Smooth muscle cell (in vitro differentiated cells): ENCODE measurements around the gene ATOH8. TPM values are rescaled to one million over a fixed set of nuclear protein-coding genes. Genes with fewer than 3 reads are reported as not detected.
A peak's percentile ranks its signal among the peaks of the same experiment; 100 is the strongest.

ENCODE experiments used
- DNase-seq: peaks from one replicate; lab custom pipeline; 2025; ENCODE audit not compliant: unreplicated experiment; lab: John Stamatoyannopoulos, UW
- H2AFZ ChIP-seq: fragments of 200-600 bp; sonication (generic); 2 replicates; pipeline ENCODE4 v1.6.0; 2016; ENCODE audit warnings: antibody characterized with exemption, low read depth, mild to moderate bottlenecking
- H3F3A ChIP-seq: fragments of 200-600 bp; sonication (generic); 2 replicates; pipeline ENCODE4 v1.6.0; 2017; ENCODE audit warnings: antibody characterized with exemption, low read depth
- H3K27ac ChIP-seq: fragments of 200-600 bp; sonication (generic); 2 replicates; pipeline ENCODE4 v1.5.1; 2016; ENCODE audit warnings: low read depth, mild to moderate bottlenecking
- H3K27me3 ChIP-seq: fragments of 200-600 bp; sonication (generic); 2 replicates; pipeline ENCODE4 v1.6.1; 2016; ENCODE audit warnings: low read depth, mild to moderate bottlenecking
- H3K36me3 ChIP-seq: fragments of 200-600 bp; sonication (generic); 2 replicates; pipeline ENCODE4 v1.5.1; 2016; ENCODE audit warnings: low read depth
- H3K4me1 ChIP-seq: fragments of 200-600 bp; sonication (generic); 2 replicates; pipeline ENCODE4 v1.5.1; 2016; ENCODE audit warnings: low read depth
- H3K4me2 ChIP-seq: fragments of 200-600 bp; sonication (generic); 2 replicates; pipeline ENCODE4 v1.6.0; 2016; ENCODE audit warnings: mild to moderate bottlenecking
- H3K4me3 ChIP-seq: fragments of 200-600 bp; sonication (generic); 2 replicates; pipeline ENCODE4 v1.5.1; 2016; ENCODE audit warnings: mild to moderate bottlenecking
- H3K79me2 ChIP-seq: fragments of 200-600 bp; sonication (generic); 2 replicates; pipeline ENCODE4 v1.6.0; 2016; ENCODE audit warnings: low read depth, mild to moderate bottlenecking
- H3K9ac ChIP-seq: fragments of 200-600 bp; sonication (generic); 2 replicates; pipeline ENCODE4 v1.6.0; 2016; ENCODE audit warnings: low read depth
- H3K9me3 ChIP-seq: fragments of 200-600 bp; sonication (generic); replicated peaks from 2 replicates; pipeline ENCODE4 v1.5.1; 2016; ENCODE audit warnings: low read depth
- H4K20me1 ChIP-seq: fragments of 200-600 bp; sonication (generic); 2 replicates; pipeline ENCODE4 v1.6.0; 2016; ENCODE audit warnings: low read depth
- WGBS: methylation state at CpG from one replicate; pipeline ENCODE4 v1.1.7; 2016; ENCODE audit warnings: low lambda C conversion rate; 5-methylcytosine and 5-hydroxymethylcytosine counted together
- polyA plus RNA-seq: library from polyadenylated mRNA; unstranded; fragments of >200 nt; fragmentation: Nextera tagmentation; extraction: Ambion mirVana; gene quantifications from 2 replicates; pipeline ENCODE4 v1.2.1, GENCODE V29; 2016
- total RNA-seq: library from RNA; depleted of rRNA; stranded (reverse); fragments of >200 nt; gene quantifications from 2 replicates; pipeline ENCODE4 v1.2.3, GENCODE V29; 2014
- TF ChIP-seq, protein P1 (sequence below): fragments of 200-600 bp; sonication (generic); IDR thresholded peaks from 2 replicates; pipeline ENCODE4 v1.5.1; 2017; ENCODE audit warnings: borderline replicate concordance, mild to moderate bottlenecking, antibody characterized with exemption; ENCODE audit not compliant: insufficient read depth, poor library complexity, severe bottlenecking

Gene ATOH8
- total and polyA plus RNA-seq, 2 experiments from 2014 or later = 5.2 to 6.5 TPM

DNA sequence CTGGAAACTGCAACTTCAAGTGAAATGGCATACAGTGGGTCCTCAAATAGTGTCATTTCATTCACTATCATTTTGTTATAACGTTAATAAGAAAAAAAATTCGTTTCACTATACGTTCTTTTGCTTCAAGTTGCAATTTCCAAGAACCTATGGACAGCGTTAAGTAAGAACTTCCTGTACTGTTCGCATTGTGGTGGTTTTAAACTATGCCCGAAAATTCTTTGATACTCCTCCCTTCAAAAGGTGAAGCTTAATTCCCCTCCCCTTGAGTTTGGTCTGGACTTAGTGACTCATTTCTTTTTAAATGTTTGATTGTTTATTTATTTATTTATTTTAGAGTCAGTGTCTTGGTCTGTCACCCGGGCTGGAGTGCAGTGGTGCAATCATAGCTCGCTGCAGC is 39.0 kb upstream of the ATOH8 start:
- no peak for DNase-seq
- H3K36me3 ChIP-seq = no peaks in the 10 kb centered on the region
- no peaks in the 10 kb centered on the region for H4K20me1 ChIP-seq
- H2AFZ ChIP-seq = no peak overlapping the region
- no peak overlapping the region for H3K4me2 ChIP-seq
- TF ChIP-seq, protein P1, sequence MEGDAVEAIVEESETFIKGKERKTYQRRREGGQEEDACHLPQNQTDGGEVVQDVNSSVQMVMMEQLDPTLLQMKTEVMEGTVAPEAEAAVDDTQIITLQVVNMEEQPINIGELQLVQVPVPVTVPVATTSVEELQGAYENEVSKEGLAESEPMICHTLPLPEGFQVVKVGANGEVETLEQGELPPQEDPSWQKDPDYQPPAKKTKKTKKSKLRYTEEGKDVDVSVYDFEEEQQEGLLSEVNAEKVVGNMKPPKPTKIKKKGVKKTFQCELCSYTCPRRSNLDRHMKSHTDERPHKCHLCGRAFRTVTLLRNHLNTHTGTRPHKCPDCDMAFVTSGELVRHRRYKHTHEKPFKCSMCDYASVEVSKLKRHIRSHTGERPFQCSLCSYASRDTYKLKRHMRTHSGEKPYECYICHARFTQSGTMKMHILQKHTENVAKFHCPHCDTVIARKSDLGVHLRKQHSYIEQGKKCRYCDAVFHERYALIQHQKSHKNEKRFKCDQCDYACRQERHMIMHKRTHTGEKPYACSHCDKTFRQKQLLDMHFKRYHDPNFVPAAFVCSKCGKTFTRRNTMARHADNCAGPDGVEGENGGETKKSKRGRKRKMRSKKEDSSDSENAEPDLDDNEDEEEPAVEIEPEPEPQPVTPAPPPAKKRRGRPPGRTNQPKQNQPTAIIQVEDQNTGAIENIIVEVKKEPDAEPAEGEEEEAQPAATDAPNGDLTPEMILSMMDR = no peak
- WGBS = 88% methylated on average over 8 of the region's 8 CpGs
- no peak overlapping the region for H3K27ac ChIP-seq
- H3K4me3 ChIP-seq = no peak overlapping the region
- no peaks in the 10 kb centered on the region for H3K27me3 ChIP-seq
- H3F3A ChIP-seq = no peaks in the 10 kb centered on the region
- no peak overlapping the region for H3K9ac ChIP-seq
- H3K79me2 ChIP-seq = no peaks in the 10 kb centered on the region
- no peaks in the 10 kb centered on the region for H3K9me3 ChIP-seq
- peaks cover 12% of the 10 kb centered on the region for H3K4me1 ChIP-seq

DNA sequence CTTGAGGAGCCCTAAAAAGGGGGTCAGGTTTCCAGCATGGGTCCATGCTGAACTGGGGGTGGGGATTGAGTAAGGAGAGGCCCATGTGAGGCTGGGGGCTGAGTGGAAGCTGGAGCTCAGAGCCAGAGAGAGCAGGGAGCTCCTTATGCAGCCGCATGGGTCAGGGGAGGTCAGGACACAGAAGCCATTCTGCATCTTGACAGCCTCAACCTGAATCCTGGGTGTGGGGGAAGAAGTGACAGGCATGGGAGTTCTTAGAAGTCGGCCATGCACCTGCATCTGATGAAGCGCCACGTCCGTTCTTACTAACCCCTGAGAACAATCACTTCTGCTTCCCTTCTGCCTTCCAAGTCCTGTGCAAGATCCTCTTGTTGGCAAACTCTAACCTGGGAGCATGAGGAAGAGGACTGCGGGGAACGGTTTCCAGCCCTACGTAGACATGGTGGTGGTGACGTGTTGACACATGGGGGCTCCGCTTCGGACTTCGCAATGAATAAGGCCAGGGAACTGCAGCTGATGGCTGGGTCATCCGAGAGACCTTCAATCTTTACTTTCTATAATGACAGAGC is 37.4 kb upstream of the ATOH8 start:
- Histone ChIP-seq H3F3A (no peaks in the 10 kb centered on the region), H3K9ac (no peak overlapping the region), H3K79me2 (no peaks in the 10 kb centered on the region), H3K36me3 (no peaks in the 10 kb centered on the region), H3K4me1 (peaks cover 12% of the 10 kb centered on the region), H3K27ac (no peak overlapping the region), H3K4me2 (no peak overlapping the region), H4K20me1 (no peaks in the 10 kb centered on the region), H3K27me3 (no peaks in the 10 kb centered on the region), H2AFZ (no peak overlapping the region), H3K9me3 (no peaks in the 10 kb centered on the region), H3K4me3 (no peak overlapping the region)
- TF ChIP-seq, protein P1 = no peak
- no peak for DNase-seq
- WGBS = 81% methylated on average over 13 of the region's 13 CpGs

DNA sequence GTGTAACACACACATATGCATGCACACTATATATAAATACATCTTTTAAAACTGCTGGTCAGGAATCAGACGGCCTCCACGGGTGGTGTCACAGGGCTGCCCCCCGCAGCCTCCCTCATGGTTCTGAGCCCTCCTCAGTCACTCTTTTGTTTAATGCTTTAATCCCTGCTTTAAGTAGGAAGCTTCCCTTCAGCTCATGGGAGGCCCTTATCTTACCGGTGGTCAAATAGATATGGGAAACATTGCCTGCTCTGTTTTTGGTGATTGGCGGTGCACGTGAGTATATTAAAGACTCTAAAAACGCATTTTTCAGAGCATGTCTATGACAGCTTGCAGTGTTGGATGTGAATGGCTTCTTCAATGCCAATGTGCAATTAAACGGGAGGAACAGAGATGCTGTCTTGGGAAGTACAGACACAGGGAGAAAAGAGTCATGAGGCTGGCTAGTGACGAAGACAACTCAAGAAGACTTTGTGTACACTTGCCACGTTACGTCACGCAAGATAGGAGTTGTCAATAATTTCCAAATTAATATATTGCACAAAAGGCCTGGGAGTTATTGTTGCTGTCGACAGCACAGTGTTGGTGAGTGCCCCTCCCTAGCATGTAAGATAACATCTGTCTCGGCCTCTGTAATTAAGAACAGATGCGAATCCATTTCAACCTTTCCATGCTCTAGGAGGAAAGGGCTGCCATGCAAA is 36.3 kb upstream of the ATOH8 start:
- Histone ChIP-seq H3K9me3 (no peaks in the 10 kb centered on the region), H3K4me3 (no peak overlapping the region), H3K4me2 (peak overlapping the region; percentile 48), H3K27ac (no peak overlapping the region), H3K4me1 (peaks cover 12% of the 10 kb centered on the region), H2AFZ (no peak overlapping the region), H3K36me3 (no peaks in the 10 kb centered on the region), H4K20me1 (no peaks in the 10 kb centered on the region), H3K79me2 (no peaks in the 10 kb centered on the region), H3K27me3 (no peaks in the 10 kb centered on the region), H3K9ac (no peak overlapping the region), H3F3A (no peaks in the 10 kb centered on the region)
- TF ChIP-seq, protein P1 = no peak
- WGBS = 36% methylated on average over 15 of the region's 15 CpGs
- no peak for DNase-seq

DNA sequence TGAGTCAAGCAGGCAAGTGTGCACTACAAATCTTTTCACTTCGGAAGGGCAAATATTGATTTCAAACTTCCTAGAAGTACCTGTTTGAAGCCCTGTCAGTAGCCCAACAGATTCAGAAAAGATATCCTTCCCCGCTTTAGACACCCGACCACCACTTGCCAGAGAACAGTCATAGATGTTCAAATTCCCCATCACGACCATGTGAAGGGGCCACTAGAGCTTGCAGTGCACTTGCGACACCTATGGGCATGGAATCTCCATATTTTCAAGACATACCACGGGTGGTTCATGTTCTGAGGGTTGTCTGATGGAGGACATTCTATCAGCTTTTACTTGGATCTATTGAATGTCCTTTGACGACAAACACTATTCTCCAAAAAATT is 35.8 kb upstream of the ATOH8 start:
- Histone ChIP-seq H3K4me1 (peaks cover 12% of the 10 kb centered on the region), H4K20me1 (no peaks in the 10 kb centered on the region), H3K4me3 (no peak overlapping the region), H3K36me3 (no peaks in the 10 kb centered on the region), H3K9ac (no peak overlapping the region), H3K4me2 (peak overlapping the region; percentile 48), H3K27me3 (no peaks in the 10 kb centered on the region), H3K9me3 (no peaks in the 10 kb centered on the region), H3F3A (no peaks in the 10 kb centered on the region), H3K79me2 (no peaks in the 10 kb centered on the region), H2AFZ (no peak overlapping the region), H3K27ac (no peak overlapping the region)
- no peak for DNase-seq
- TF ChIP-seq, protein P1 = no peak
- WGBS = 83% methylated on average over 7 of the region's 7 CpGs
